Loucy (cell line): ENCODE data around the gene ATG10.
A peak's percentile ranks its signal among the peaks of the same experiment; 100 is the strongest.

Source experiments
- H2AFZ ChIP-seq: fragments of 200-600 bp; sonication (generic); 2 replicates; pipeline ENCODE4 v1.6.0; 2016; ENCODE audit warnings: antibody characterized with exemption, mild to moderate bottlenecking, low read length, moderate library complexity
- H3F3A ChIP-seq: fragments of 200-600 bp; 2 replicates; pipeline ENCODE4 v1.6.0; 2016; ENCODE audit warnings: antibody characterized with exemption, low read depth, mild to moderate bottlenecking
- H3K27me3 ChIP-seq: fragments of 200-600 bp; sonication (generic); 2 replicates; pipeline ENCODE4 v1.6.1; 2014; ENCODE audit warnings: low read length, mild to moderate bottlenecking; ENCODE audit not compliant: insufficient read depth, poor library complexity, severe bottlenecking
- H3K36me3 ChIP-seq: fragments of 200-600 bp; sonication (generic); 2 replicates; pipeline ENCODE4 v1.6.1; 2016; ENCODE audit warnings: low read length; ENCODE audit not compliant: insufficient read depth
- H3K4me1 ChIP-seq: fragments of 200-600 bp; sonication (generic); 2 replicates; pipeline ENCODE4 v1.5.1; 2014; ENCODE audit warnings: low read length, mild to moderate bottlenecking; ENCODE audit not compliant: insufficient read depth, poor library complexity, severe bottlenecking
- H3K4me2 ChIP-seq: fragments of 200-600 bp; sonication (generic); 2 replicates; pipeline ENCODE4 v1.6.0; 2014; ENCODE audit warnings: antibody characterized with exemption, low read length, low read depth, mild to moderate bottlenecking; ENCODE audit not compliant: poor library complexity, severe bottlenecking
- H3K4me3 ChIP-seq: fragments of 200-600 bp; sonication (generic); 2 replicates; pipeline ENCODE4 v1.5.1; 2014; ENCODE audit warnings: low read length, mild to moderate bottlenecking, mixed read lengths; ENCODE audit not compliant: poor library complexity, severe bottlenecking
- H3K79me2 ChIP-seq: fragments of 200-600 bp; sonication (generic); 2 replicates; pipeline ENCODE4 v1.6.1; 2014; ENCODE audit warnings: low read length; ENCODE audit not compliant: insufficient read depth
- H3K9ac ChIP-seq: fragments of 200-600 bp; sonication (generic); 2 replicates; pipeline ENCODE4 v1.6.0; 2014; ENCODE audit warnings: mild to moderate bottlenecking, low read depth, low read length, moderate library complexity; ENCODE audit not compliant: poor library complexity, severe bottlenecking
- H3K9me2 ChIP-seq: fragments of 200-600 bp; sonication (generic); replicated peaks from 2 replicates; pipeline ENCODE4 v1.6.1; 2016; ENCODE audit warnings: low read depth, low read length, mixed read lengths
- H3K9me3 ChIP-seq: fragments of 200-600 bp; sonication (generic); 2 replicates; pipeline ENCODE4 v1.6.1; 2014; ENCODE audit warnings: mild to moderate bottlenecking, antibody characterized with exemption, low read length, low read depth; ENCODE audit not compliant: insufficient read depth
- H4K20me1 ChIP-seq: fragments of 200-600 bp; sonication (generic); 2 replicates; pipeline ENCODE4 v1.6.0; 2014; ENCODE audit warnings: antibody characterized with exemption, low read length, mild to moderate bottlenecking; ENCODE audit not compliant: insufficient read depth, poor library complexity, severe bottlenecking
- EZH2phosphoT487 ChIP-seq: fragments of 200-600 bp; IDR thresholded peaks from 2 replicates; pipeline ENCODE4 v1.6.1; 2018; ENCODE audit warnings: antibody characterized with exemption, mild to moderate bottlenecking, moderate library complexity, borderline replicate concordance
- TF ChIP-seq, protein P1 (sequence below): fragments of 200-600 bp; sonication (generic); conservative IDR thresholded peaks from 2 replicates; pipeline ENCODE4 v1.5.1; 2014; ENCODE audit warnings: mild to moderate bottlenecking, antibody characterized with exemption, low read length

The ATG10 gene

DNA sequence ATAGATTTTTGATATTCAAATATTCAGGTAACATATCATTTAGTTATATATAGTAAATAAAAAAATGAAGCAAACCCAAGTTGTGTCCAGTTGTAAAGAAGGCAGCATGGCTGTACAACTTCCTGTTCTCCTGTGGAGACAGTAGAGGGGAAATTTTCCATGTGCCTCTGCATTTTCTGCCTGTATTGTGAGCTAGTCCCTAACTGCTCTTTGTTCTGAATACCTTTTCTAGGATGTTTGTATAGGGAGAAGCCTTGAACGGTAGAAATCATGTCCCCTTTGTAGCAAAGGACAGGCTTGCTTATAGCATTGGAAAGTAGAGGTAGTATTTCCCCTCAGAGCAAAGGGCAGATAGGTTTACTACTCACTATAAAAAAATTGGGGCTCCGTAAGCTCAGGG is 319.6 kb downstream of the ATG10 start:
- peaks cover 5% of the 10 kb centered on the region for H3K4me1 ChIP-seq
- H3K9me2 ChIP-seq = no peaks in the 10 kb centered on the region
- H3K9ac ChIP-seq = no peak overlapping the region
- no peak for TF ChIP-seq EZH2phosphoT487
- TF ChIP-seq, protein P1, sequence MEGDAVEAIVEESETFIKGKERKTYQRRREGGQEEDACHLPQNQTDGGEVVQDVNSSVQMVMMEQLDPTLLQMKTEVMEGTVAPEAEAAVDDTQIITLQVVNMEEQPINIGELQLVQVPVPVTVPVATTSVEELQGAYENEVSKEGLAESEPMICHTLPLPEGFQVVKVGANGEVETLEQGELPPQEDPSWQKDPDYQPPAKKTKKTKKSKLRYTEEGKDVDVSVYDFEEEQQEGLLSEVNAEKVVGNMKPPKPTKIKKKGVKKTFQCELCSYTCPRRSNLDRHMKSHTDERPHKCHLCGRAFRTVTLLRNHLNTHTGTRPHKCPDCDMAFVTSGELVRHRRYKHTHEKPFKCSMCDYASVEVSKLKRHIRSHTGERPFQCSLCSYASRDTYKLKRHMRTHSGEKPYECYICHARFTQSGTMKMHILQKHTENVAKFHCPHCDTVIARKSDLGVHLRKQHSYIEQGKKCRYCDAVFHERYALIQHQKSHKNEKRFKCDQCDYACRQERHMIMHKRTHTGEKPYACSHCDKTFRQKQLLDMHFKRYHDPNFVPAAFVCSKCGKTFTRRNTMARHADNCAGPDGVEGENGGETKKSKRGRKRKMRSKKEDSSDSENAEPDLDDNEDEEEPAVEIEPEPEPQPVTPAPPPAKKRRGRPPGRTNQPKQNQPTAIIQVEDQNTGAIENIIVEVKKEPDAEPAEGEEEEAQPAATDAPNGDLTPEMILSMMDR = no peak
- H3K36me3 ChIP-seq = no peaks in the 10 kb centered on the region
- H2AFZ ChIP-seq = peak overlapping the region; percentile 45; the same call in 1 of the 2 replicates
- H3K4me3 ChIP-seq = no peak overlapping the region
- no peaks in the 10 kb centered on the region for H3K79me2 ChIP-seq
- H3F3A ChIP-seq = no peaks in the 10 kb centered on the region
- H3K9me3 ChIP-seq = no peaks in the 10 kb centered on the region
- no peaks in the 10 kb centered on the region for H3K27me3 ChIP-seq
- H3K4me2 ChIP-seq = no peak overlapping the region
- H4K20me1 ChIP-seq = no peaks in the 10 kb centered on the region

DNA sequence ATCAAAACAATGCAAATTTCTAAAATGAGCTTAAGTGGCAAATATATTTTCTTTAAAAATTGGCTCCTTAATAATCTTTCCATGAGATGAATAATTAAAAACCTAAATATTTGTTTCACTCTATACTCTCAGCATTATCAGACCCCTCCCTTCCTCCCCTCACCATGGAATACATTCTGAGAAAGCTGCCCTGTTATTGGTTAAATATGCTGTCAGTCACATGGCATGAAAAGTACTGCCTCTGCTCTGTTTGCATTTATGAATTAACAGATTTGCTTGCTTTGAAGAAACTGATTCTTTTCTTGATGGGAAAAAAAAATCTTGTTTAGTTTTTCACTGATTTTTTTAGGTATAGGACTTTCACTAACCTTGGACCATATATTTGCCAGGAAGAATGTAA is 323.3 kb downstream of the ATG10 start:
- Histone ChIP-seq H3F3A (no peaks in the 10 kb centered on the region), H3K4me2 (no peak overlapping the region), H3K4me3 (no peak overlapping the region), H3K9me3 (no peaks in the 10 kb centered on the region), H3K9me2 (no peaks in the 10 kb centered on the region), H3K9ac (no peak overlapping the region), H3K79me2 (no peaks in the 10 kb centered on the region), H4K20me1 (no peaks in the 10 kb centered on the region), H3K36me3 (no peaks in the 10 kb centered on the region), H2AFZ (no peak overlapping the region; the same call in 1 of the 2 replicates), H3K4me1 (peaks cover 10% of the 10 kb centered on the region), H3K27me3 (no peaks in the 10 kb centered on the region)
- TF ChIP-seq, protein P1 = no peak
- no peak for TF ChIP-seq EZH2phosphoT487

DNA sequence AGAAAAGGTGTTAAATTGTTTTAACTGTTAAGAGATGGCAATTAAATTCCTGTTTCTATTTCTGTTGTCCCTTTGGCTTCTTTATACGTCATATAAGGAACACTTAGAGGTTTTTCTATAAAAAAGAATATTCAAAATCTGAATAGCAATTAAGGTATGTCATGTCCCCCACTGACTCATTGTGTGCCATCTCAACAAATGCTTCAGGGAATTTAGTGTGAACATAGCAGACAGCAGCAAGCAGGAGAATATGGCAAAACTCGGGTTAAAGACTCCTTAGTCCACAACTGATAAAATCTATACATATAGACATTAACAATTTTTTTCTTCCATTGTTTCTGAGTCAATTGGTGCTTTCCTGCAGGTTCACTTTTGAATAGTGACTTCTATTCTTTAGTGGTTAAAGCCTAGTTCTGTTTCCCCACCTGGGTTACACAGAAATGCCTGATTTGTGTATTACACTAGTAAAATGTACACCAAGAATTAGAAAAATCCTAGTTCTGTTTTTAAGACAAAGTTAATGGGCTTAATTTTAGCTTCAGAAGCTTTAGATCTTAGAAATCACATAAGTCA is 324.2 kb downstream of the ATG10 start:
- H3F3A ChIP-seq = no peaks in the 10 kb centered on the region
- no peaks in the 10 kb centered on the region for H3K36me3 ChIP-seq
- H3K27me3 ChIP-seq = no peaks in the 10 kb centered on the region
- H3K9me2 ChIP-seq = no peaks in the 10 kb centered on the region
- H3K79me2 ChIP-seq = no peaks in the 10 kb centered on the region
- H4K20me1 ChIP-seq = no peaks in the 10 kb centered on the region
- no peak overlapping the region for H3K9ac ChIP-seq
- no peak overlapping the region for H3K4me3 ChIP-seq
- no peak overlapping the region for H2AFZ ChIP-seq
- peaks cover 10% of the 10 kb centered on the region for H3K4me1 ChIP-seq
- TF ChIP-seq, protein P1 = no peak
- no peak for TF ChIP-seq EZH2phosphoT487
- no peak overlapping the region for H3K4me2 ChIP-seq
- H3K9me3 ChIP-seq = no peaks in the 10 kb centered on the region
